B cell (primary cell): ENCODE data around the gene ASB9. TPM values are rescaled to one million over a fixed set of nuclear protein-coding genes. Genes with fewer than 3 reads are reported as not detected.

Experiments
- ATAC-seq: fragments of 200-7000 bp; cut with Tn5 transposase; one replicate; pipeline ENCODE4 v1.10.0; 2021; ENCODE audit warnings: low read depth, mild to moderate bottlenecking, moderate number of reproducible peaks, moderate library complexity
- CTCF ChIA-PET: fragments of 350-600 bp; sonication (Branson Sonifier 250); formaldehyde crosslinking; loops from one replicate; lab custom pipeline; 2021; ENCODE audit warnings: antibody characterized with exemption, inconsistent platforms; lab: Charles Lee
- POLR2A ChIA-PET: fragments of 350-600 bp; sonication (Branson Sonifier 250); formaldehyde crosslinking; loops from one replicate; lab custom pipeline; 2021; ENCODE audit warnings: antibody characterized with exemption; lab: Charles Lee
- DNase-seq: peaks from one replicate; pipeline ENCODE4 v3.0.0; 2013
- H2AFZ ChIP-seq: 2 replicates; pipeline ENCODE4 v1.6.1; 2012; ENCODE audit warnings: mild to moderate bottlenecking, low read depth, low read length; ENCODE audit not compliant: insufficient read depth, poor library complexity, severe bottlenecking
- H3K27ac ChIP-seq, 2 donors: 1 replicate in 1 of 2; 2 replicates in 1 of 2; pipeline ENCODE4 v1.5.1; 2012 to 2013; ENCODE audit warnings: low read length in 2 of 2, mild to moderate bottlenecking in 2 of 2, moderate library complexity in 1 of 2
- H3K27me3 ChIP-seq, 4 experiments: fragments of 200-600 bp in 1 of 4; sonication (generic) in 1 of 4; replicated peaks in 1 of 4; 1 replicate in 2 of 4; 2 replicates in 2 of 4; pipeline versions ENCODE4 v1.6.1 to v1.7.0; 2013 to 2016; ENCODE audit warnings: low read length in 3 of 4, mild to moderate bottlenecking in 2 of 4, mixed read lengths in 1 of 4, moderate library complexity in 1 of 4; ENCODE audit not compliant: insufficient read depth in 4 of 4, control insufficient read depth in 3 of 4; ENCODE audit errors: control extremely low read depth in 1 of 4
- H3K36me3 ChIP-seq, 2 experiments: replicated peaks in 1 of 2; 1 replicate in 1 of 2; 2 replicates in 1 of 2; pipeline versions ENCODE4 v1.6.1 to v1.7.1; 2013; ENCODE audit warnings: low read length in 1 of 2; ENCODE audit not compliant: insufficient read depth in 2 of 2, control insufficient read depth in 1 of 2; ENCODE audit errors: control extremely low read depth in 1 of 2, extremely low read depth in 1 of 2
- H3K4me1 ChIP-seq, 2 donors: fragments of 200-600 bp in 1 of 2; sonication (generic) in 1 of 2; 1 replicate in 1 of 2; 2 replicates in 1 of 2; pipeline versions ENCODE4 v1.5.1 to v1.6.1; 2013 to 2017; ENCODE audit warnings: low read length in 2 of 2; ENCODE audit not compliant: control insufficient read depth in 2 of 2, insufficient read depth in 2 of 2
- H3K4me2 ChIP-seq: replicated peaks from 2 replicates; pipeline ENCODE3; 2012; ENCODE audit warnings: mild to moderate bottlenecking, low read depth, low read length; ENCODE audit not compliant: poor library complexity, severe bottlenecking
- H3K4me3 ChIP-seq, 5 experiments: fragments of 200-600 bp in 1 of 5; sonication (generic) in 1 of 5; 1 replicate in 3 of 5; 2 replicates in 2 of 5; pipeline versions ENCODE4 v1.5.1 to v1.7.0; 2011 to 2016; ENCODE audit warnings: low read length in 4 of 5, mild to moderate bottlenecking in 4 of 5, low read depth in 2 of 5, control low read depth in 1 of 5, moderate library complexity in 1 of 5; ENCODE audit not compliant: insufficient read depth in 1 of 5; ENCODE audit errors: control extremely low read depth in 1 of 5, extremely low read depth in 1 of 5
- H3K79me2 ChIP-seq: fragments of 200-600 bp; sonication (generic); one replicate; pipeline ENCODE4 v1.6.0; 2016; ENCODE audit warnings: low read length; ENCODE audit not compliant: control insufficient read depth, insufficient read depth
- H3K9ac ChIP-seq: fragments of 200-600 bp; sonication (generic); 2 replicates; pipeline ENCODE4 v1.6.1; 2017; ENCODE audit warnings: mild to moderate bottlenecking, low read length, moderate library complexity
- H3K9me3 ChIP-seq, 3 donors: one replicate each; pipeline versions ENCODE4 v1.6.1 to v1.7.1; 2013; ENCODE audit warnings: low read length in 2 of 3; ENCODE audit not compliant: control insufficient read depth in 2 of 3, insufficient read depth in 1 of 3; ENCODE audit errors: control extremely low read depth in 1 of 3
- H4K20me1 ChIP-seq: 2 replicates; pipeline ENCODE4 v1.6.0; 2012; ENCODE audit warnings: mild to moderate bottlenecking, low read length; ENCODE audit not compliant: insufficient read depth, control insufficient read depth, poor library complexity, severe bottlenecking
- H3K27ac Mint-ChIP-seq: one replicate; pipeline ENCODE4 v1.8.0; 2021; ENCODE audit warnings: mixed read lengths
- H3K27me3 Mint-ChIP-seq: one replicate; pipeline ENCODE4 v1.8.0; 2021; ENCODE audit warnings: mixed read lengths
- H3K4me1 Mint-ChIP-seq: one replicate; pipeline ENCODE4 v1.8.0; 2021; ENCODE audit warnings: mixed read lengths
- H3K4me3 Mint-ChIP-seq: one replicate; pipeline ENCODE4 v1.8.0; 2021; ENCODE audit warnings: mixed read lengths
- H3K9me3 Mint-ChIP-seq: one replicate; pipeline ENCODE4 v1.8.0; 2022; ENCODE audit warnings: mixed read lengths; ENCODE audit not compliant: insufficient read depth
- CTCF ChIP-seq: fragments of 200-600 bp; IDR thresholded peaks from one replicate; pipeline ENCODE4 v1.8.0; 2022; ENCODE audit warnings: antibody characterized with exemption, mild to moderate bottlenecking
- EZH2 ChIP-seq: IDR thresholded peaks from 2 replicates; pipeline ENCODE4 v1.6.1; 2012; ENCODE audit warnings: borderline replicate concordance, low read depth, mild to moderate bottlenecking, moderate library complexity, low read length; ENCODE audit not compliant: insufficient read depth, poor library complexity, severe bottlenecking
- WGBS: methylation state at CpG from one replicate; pipeline ENCODE4 v1.1.5; 2013; ENCODE audit warnings: missing lambda C conversion rate; ENCODE audit not compliant: insufficient coverage; 5-methylcytosine and 5-hydroxymethylcytosine counted together
- intact Hi-C: fragments of 100-400 bp; cut with micrococcal nuclease; formaldehyde crosslinking; loops from one replicate; pipeline ENCODE4 v1.10.0; 2022
- polyA plus RNA-seq: library from polyadenylated mRNA; depleted of rRNA; stranded (reverse); fragments of >200 nt; gene quantifications from 2 replicates; pipeline ENCODE4 v1.2.3, GENCODE V29; 2012
- total RNA-seq, 2 donors: library from RNA; stranded (reverse); fragments of 120-200 nt in 1 of 2; gene quantifications; 1 replicate in 1 of 2; 2 replicates in 1 of 2; pipeline versions ENCODE4 v1.2.3 to v1.2.4, GENCODE V29; 2013 to 2022

ASB9 gene
- total and polyA plus RNA-seq, 2 donors (not counting 1 experiment from before 2014, with no cell fraction given), result not detected

GRCh38 chrX:15254852-15255251, 15.0 kb downstream of the ASB9 start:
- H3K79me2 ChIP-seq, result no peaks in the 10 kb centered on the region
- no peak overlapping the region for H3K27ac ChIP-seq
- TF ChIP-seq CTCF (no peak), EZH2 (no peak)
- CTCF ChIA-PET, result no interaction called here
- intact Hi-C loops, result no loop called here
- H3K4me3 ChIP-seq, result no peak overlapping the region
- H3K9me3 ChIP-seq, result no peaks in the 10 kb centered on the region
- DNase-seq (no peak), ATAC-seq (no peak)
- no peak overlapping the region for H3K27ac Mint-ChIP-seq
- POLR2A ChIA-PET, result no interaction called here
- no peak overlapping the region for H3K4me3 Mint-ChIP-seq
- H3K4me1 ChIP-seq, result no peaks in the 10 kb centered on the region
- no peaks in the 10 kb centered on the region for H3K36me3 ChIP-seq
- H3K9ac ChIP-seq, result no peak overlapping the region
- H3K4me1 Mint-ChIP-seq, result no peaks in the 10 kb centered on the region
- no peaks in the 10 kb centered on the region for H4K20me1 ChIP-seq
- H3K9me3 Mint-ChIP-seq, result no peaks in the 10 kb centered on the region
- H2AFZ ChIP-seq, result no peak overlapping the region
- no peaks in the 10 kb centered on the region for H3K27me3 Mint-ChIP-seq
- H3K4me2 ChIP-seq, result no peak overlapping the region
- no peaks in the 10 kb centered on the region for H3K27me3 ChIP-seq

DNA sequence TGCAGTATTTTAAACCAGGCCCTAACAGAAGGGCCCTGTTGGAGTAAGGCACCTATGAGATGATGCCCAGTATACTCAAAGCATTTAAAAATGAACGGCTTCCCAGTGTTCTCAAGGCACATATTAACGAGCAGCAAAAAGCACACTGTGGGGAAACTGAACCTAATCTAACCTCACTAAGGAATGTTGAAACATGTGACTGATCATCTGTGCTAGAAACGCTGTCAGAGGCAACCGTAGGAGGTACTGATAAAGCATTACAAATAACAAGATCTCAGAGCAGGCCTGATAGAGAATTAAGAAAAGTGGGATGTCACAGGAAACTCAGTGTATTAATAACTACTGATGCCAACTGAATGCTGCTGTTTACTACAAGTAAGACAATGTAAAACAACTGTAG, 24.0 kb downstream of the ASB9 start:
- Histone ChIP-seq H3K36me3 (no peaks in the 10 kb centered on the region), H3K4me3 (no peak overlapping the region), H4K20me1 (no peaks in the 10 kb centered on the region), H3K27me3 (no peaks in the 10 kb centered on the region), H3K27ac (no peak overlapping the region), H3K4me1 (no peaks in the 10 kb centered on the region), H3K9ac (no peak overlapping the region), H2AFZ (no peak overlapping the region), H3K4me2 (no peak overlapping the region), H3K9me3 (no peaks in the 10 kb centered on the region), H3K79me2 (no peaks in the 10 kb centered on the region)
- ATAC-seq (no peak), DNase-seq (no peak)
- ChIA-PET POLR2A (no interaction called here), CTCF (no interaction called here)
- TF ChIP-seq CTCF (no peak), EZH2 (no peak)
- Mint-ChIP-seq H3K4me1 (no peaks in the 10 kb centered on the region), H3K9me3 (no peaks in the 10 kb centered on the region), H3K27me3 (no peaks in the 10 kb centered on the region), H3K27ac (no peak overlapping the region), H3K4me3 (no peak overlapping the region)
- no CpG with 5 or more reads among the region's 4 CpGs for WGBS
- intact Hi-C loops, result loop anchor here (10.0 kb wide), 2 partner anchors 101 to 1741 kb away; no protein-coding TSS in a partner anchor
